Neural crest cell (in vitro differentiated cells): ENCODE results near the gene FCRL6. TPM values are rescaled to one million over a fixed set of nuclear protein-coding genes. Genes with fewer than 3 reads are reported as not detected.

ENCODE experiments used
- DNase-seq: peaks from one replicate; pipeline ENCODE4 v3.0.0; 2021; ENCODE audit warnings: low read depth, mixed read lengths, low spot score
- H3K27ac Mint-ChIP-seq: one replicate; pipeline ENCODE4 v1.8.0; 2021; ENCODE audit warnings: mild to moderate bottlenecking, mixed read lengths; ENCODE audit not compliant: unreplicated experiment
- H3K27me3 Mint-ChIP-seq: 2 replicates; pipeline ENCODE4 v1.8.0; 2021; ENCODE audit warnings: low read depth, mild to moderate bottlenecking, mixed read lengths
- H3K36me3 Mint-ChIP-seq: 2 replicates; pipeline ENCODE4 v1.8.0; 2021; ENCODE audit warnings: low read depth, mild to moderate bottlenecking, mixed read lengths
- H3K4me1 Mint-ChIP-seq: 2 replicates; pipeline ENCODE4 v1.8.0; 2021; ENCODE audit warnings: mixed read lengths
- H3K4me3 Mint-ChIP-seq: one replicate; pipeline ENCODE4 v1.8.0; 2021; ENCODE audit warnings: mild to moderate bottlenecking, mixed read lengths
- H3K9me3 Mint-ChIP-seq: 2 replicates; pipeline ENCODE4 v1.8.0; 2021; ENCODE audit warnings: mixed read lengths
- total RNA-seq: library from RNA; stranded (reverse); gene quantifications from 2 replicates; pipeline ENCODE4 v1.2.1, GENCODE V29; 2021
- TF ChIP-seq, protein P1 (sequence below): fragments of 200-600 bp; sonication (generic); conservative IDR thresholded peaks from 2 replicates; pipeline ENCODE4 v1.5.0; 2021; ENCODE audit warnings: antibody characterized with exemption, mild to moderate bottlenecking

Gene FCRL6
- total RNA-seq, 1 donor from 2014 or later: not detected

GRCh38 chr1:159835356-159835755 lies 33.2 kb downstream of the FCRL6 start:
- Mint-ChIP-seq H3K9me3 (no peaks in the 10 kb centered on the region), H3K36me3 (no peaks in the 10 kb centered on the region), H3K4me1 (peaks cover 3% of the 10 kb centered on the region), H3K27ac (no peak overlapping the region), H3K27me3 (peaks cover 14% of the 10 kb centered on the region), H3K4me3 (no peak overlapping the region)
- DNase-seq: no peak
- TF ChIP-seq, protein P1, sequence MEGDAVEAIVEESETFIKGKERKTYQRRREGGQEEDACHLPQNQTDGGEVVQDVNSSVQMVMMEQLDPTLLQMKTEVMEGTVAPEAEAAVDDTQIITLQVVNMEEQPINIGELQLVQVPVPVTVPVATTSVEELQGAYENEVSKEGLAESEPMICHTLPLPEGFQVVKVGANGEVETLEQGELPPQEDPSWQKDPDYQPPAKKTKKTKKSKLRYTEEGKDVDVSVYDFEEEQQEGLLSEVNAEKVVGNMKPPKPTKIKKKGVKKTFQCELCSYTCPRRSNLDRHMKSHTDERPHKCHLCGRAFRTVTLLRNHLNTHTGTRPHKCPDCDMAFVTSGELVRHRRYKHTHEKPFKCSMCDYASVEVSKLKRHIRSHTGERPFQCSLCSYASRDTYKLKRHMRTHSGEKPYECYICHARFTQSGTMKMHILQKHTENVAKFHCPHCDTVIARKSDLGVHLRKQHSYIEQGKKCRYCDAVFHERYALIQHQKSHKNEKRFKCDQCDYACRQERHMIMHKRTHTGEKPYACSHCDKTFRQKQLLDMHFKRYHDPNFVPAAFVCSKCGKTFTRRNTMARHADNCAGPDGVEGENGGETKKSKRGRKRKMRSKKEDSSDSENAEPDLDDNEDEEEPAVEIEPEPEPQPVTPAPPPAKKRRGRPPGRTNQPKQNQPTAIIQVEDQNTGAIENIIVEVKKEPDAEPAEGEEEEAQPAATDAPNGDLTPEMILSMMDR: no peak

DNA sequence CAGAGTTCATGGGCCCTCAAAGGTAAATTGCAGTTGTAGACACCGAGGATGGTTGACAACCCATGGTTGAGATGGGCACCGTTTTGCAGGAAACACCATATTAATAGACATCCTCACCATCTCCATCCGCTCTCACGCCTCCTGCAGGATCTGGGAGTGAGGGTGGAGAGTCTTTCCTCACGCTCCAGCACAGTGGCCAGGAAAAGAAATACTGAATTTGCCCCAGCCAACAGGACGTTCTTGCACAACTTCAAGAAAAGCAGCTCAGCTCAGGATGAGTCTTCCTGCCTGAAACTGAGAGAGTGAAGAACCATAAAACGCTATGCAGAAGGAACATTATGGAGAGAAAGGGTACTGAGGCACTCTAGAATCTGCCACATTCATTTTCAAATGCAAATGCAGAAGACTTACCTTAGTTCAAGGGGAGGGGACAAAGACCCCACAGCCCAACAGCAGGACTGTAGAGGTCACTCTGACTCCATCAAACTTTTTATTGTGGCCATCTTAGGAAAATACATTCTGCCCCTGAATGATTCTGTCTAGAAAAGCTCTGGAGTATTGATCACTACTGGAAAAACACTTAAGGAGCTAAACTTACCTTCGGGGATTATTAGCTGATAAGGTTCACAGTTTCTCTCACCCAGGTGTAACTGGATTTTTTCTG lies 33.8 kb downstream of the FCRL6 start:
- H3K9me3 Mint-ChIP-seq: no peaks in the 10 kb centered on the region
- H3K27ac Mint-ChIP-seq: no peak overlapping the region
- no peak for DNase-seq
- no peaks in the 10 kb centered on the region for H3K36me3 Mint-ChIP-seq
- H3K4me1 Mint-ChIP-seq: peaks cover 3% of the 10 kb centered on the region
- H3K4me3 Mint-ChIP-seq: no peak overlapping the region
- peaks cover 14% of the 10 kb centered on the region for H3K27me3 Mint-ChIP-seq
- TF ChIP-seq, protein P1: no peak

GRCh38 chr1:159838715-159839114 lies 36.6 kb downstream of the FCRL6 start:
- Mint-ChIP-seq H3K4me3 (no peak overlapping the region), H3K27ac (no peak overlapping the region), H3K27me3 (peaks cover 20% of the 10 kb centered on the region)

GRCh38 chr1:159839116-159839849 lies 37.1 kb downstream of the FCRL6 start:
- Mint-ChIP-seq H3K27ac (no peak overlapping the region), H3K4me1 (no peaks in the 10 kb centered on the region), H3K4me3 (no peak overlapping the region), H3K27me3 (peaks cover 24% of the 10 kb centered on the region), H3K9me3 (no peaks in the 10 kb centered on the region), H3K36me3 (no peaks in the 10 kb centered on the region)
- TF ChIP-seq, protein P1: no peak
- DNase-seq: no peak

More at GRCh38 chr1:159838715-159839114, 36.6 kb downstream of the FCRL6 start:
- no peaks in the 10 kb centered on the region for H3K9me3 Mint-ChIP-seq
- no peak for DNase-seq
- TF ChIP-seq, protein P1: no peak
- H3K36me3 Mint-ChIP-seq: no peaks in the 10 kb centered on the region
- no peaks in the 10 kb centered on the region for H3K4me1 Mint-ChIP-seq

- H3K9me3 Mint-ChIP-seq: no peaks in the 10 kb centered on the region
- H3K27ac Mint-ChIP-seq: no peak overlapping the region
- TF ChIP-seq, protein P1: no peak
- no peak for DNase-seq
- peaks cover 37% of the 10 kb centered on the region for H3K27me3 Mint-ChIP-seq
- no peaks in the 10 kb centered on the region for H3K4me1 Mint-ChIP-seq
- H3K4me3 Mint-ChIP-seq: no peak overlapping the region
- no peaks in the 10 kb centered on the region for H3K36me3 Mint-ChIP-seq
These were observed 39.6 kb downstream of the FCRL6 start for GRCh38 chr1:159841749-159842148.
